MCF 10A (cell line): ENCODE results near the gene AFP. TPM values are rescaled to one million over a fixed set of nuclear protein-coding genes. Genes with fewer than 3 reads are reported as not detected.

ENCODE experiments used
- BruUV-seq: library from RNA; stranded (reverse); fragments of 400-500 nt; replicated peaks from 2 replicates; lab custom pipeline; 2021; lab: Mats Ljungman, UMichigan
- CTCF ChIA-PET: fragments of 300-600 bp; sonication (Branson Sonifier 250); formaldehyde crosslinking; extraction: SDS; loops from one replicate; lab custom pipeline; 2021; ENCODE audit warnings: antibody characterized with exemption, inconsistent platforms; lab: Yijun Ruan, JAX
- POLR2A ChIA-PET: fragments of 300-600, 350-650 bp; sonication (Branson Sonifier 250); formaldehyde crosslinking; extraction: SDS; loops from one replicate; lab custom pipeline; 2020; ENCODE audit warnings: antibody characterized with exemption, inconsistent platforms; lab: Yijun Ruan, JAX
- DNase-seq: peaks from one replicate; pipeline ENCODE4 v3.0.0-alpha.2; 2018; ENCODE audit not compliant: unreplicated experiment
- H3K27ac Mint-ChIP-seq: one replicate; pipeline ENCODE4 v1.8.0; 2022; ENCODE audit warnings: mild to moderate bottlenecking, low read depth, mixed read lengths; ENCODE audit not compliant: unreplicated experiment
- H3K27me3 Mint-ChIP-seq: one replicate; pipeline ENCODE4 v1.8.0; 2022; ENCODE audit warnings: mixed read lengths; ENCODE audit not compliant: insufficient read depth, unreplicated experiment
- H3K36me3 Mint-ChIP-seq: one replicate; pipeline ENCODE4 v1.8.0; 2022; ENCODE audit warnings: mild to moderate bottlenecking, moderate library complexity, mixed read lengths; ENCODE audit not compliant: insufficient read depth, unreplicated experiment
- H3K4me1 Mint-ChIP-seq: one replicate; pipeline ENCODE4 v1.8.0; 2022; ENCODE audit warnings: mixed read lengths; ENCODE audit not compliant: insufficient read depth, unreplicated experiment
- H3K4me3 Mint-ChIP-seq: one replicate; pipeline ENCODE4 v1.8.0; 2022; ENCODE audit warnings: mild to moderate bottlenecking, moderate library complexity, mixed read lengths; ENCODE audit not compliant: unreplicated experiment
- H3K9me3 Mint-ChIP-seq: one replicate; pipeline ENCODE4 v1.8.0; 2022; ENCODE audit warnings: mixed read lengths; ENCODE audit not compliant: unreplicated experiment
- intact Hi-C: fragments of 100-400 bp; cut with micrococcal nuclease; formaldehyde crosslinking; loops from 2 replicates; pipeline ENCODE4 v1.14.1; 2022
- total RNA-seq: library from RNA; stranded (reverse); gene quantifications from 2 replicates; pipeline ENCODE4 v1.2.3, GENCODE V29; 2022
- TF ChIP-seq, protein P1 (sequence below): fragments of 200-600 bp; IDR thresholded peaks from one replicate; pipeline ENCODE4 v1.8.0; 2022; ENCODE audit warnings: antibody characterized with exemption, mild to moderate bottlenecking; ENCODE audit not compliant: unreplicated experiment

The AFP gene
- total RNA-seq, 1 experiment from 2014 or later: not detected

GRCh38 chr4:73458184-73459047 is 22.4 kb downstream of the AFP start:
- peaks cover under 1% of the 10 kb centered on the region for H3K27me3 Mint-ChIP-seq
- H3K4me1 Mint-ChIP-seq: no peaks in the 10 kb centered on the region
- intact Hi-C loops: no loop called here
- no peaks in the 10 kb centered on the region for H3K36me3 Mint-ChIP-seq
- ChIA-PET CTCF (interaction anchor here (1.2 to 3.3 kb wide), 2 partner anchors 12 to 42 kb away, joined by 3 to 22 read pairs; no protein-coding TSS in a partner anchor), POLR2A (interaction anchor here (0.6 to 1.0 kb wide), 4 partner anchors 8 to 69 kb away, joined by 3 to 5 read pairs (median 4); no protein-coding TSS in a partner anchor)
- H3K9me3 Mint-ChIP-seq: no peaks in the 10 kb centered on the region
- TF ChIP-seq, protein P1, sequence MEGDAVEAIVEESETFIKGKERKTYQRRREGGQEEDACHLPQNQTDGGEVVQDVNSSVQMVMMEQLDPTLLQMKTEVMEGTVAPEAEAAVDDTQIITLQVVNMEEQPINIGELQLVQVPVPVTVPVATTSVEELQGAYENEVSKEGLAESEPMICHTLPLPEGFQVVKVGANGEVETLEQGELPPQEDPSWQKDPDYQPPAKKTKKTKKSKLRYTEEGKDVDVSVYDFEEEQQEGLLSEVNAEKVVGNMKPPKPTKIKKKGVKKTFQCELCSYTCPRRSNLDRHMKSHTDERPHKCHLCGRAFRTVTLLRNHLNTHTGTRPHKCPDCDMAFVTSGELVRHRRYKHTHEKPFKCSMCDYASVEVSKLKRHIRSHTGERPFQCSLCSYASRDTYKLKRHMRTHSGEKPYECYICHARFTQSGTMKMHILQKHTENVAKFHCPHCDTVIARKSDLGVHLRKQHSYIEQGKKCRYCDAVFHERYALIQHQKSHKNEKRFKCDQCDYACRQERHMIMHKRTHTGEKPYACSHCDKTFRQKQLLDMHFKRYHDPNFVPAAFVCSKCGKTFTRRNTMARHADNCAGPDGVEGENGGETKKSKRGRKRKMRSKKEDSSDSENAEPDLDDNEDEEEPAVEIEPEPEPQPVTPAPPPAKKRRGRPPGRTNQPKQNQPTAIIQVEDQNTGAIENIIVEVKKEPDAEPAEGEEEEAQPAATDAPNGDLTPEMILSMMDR: no peak
- DNase-seq: no peak
- H3K27ac Mint-ChIP-seq: no peak overlapping the region
- no TSS peak for BruUV-seq
- H3K4me3 Mint-ChIP-seq: no peak overlapping the region

DNA sequence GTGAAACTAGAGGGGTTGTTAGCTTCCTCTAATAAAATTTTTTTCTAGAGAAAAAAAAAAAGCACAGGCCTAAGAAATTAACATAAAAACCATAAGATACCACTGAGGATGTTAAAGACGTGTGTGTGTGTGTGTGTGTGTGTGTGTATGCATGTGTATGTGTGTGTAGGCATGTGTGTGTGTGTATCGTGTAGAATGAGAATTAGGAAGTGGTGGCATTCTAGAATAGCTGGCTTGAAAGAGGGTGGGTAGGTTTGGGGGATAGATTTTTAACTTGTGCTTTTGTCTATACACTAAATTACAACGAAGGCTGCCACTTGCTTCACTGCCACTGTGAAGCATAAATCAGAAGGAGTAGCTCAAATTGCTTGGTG is 23.0 kb downstream of the AFP start:
- H3K36me3 Mint-ChIP-seq: no peaks in the 10 kb centered on the region
- no peak overlapping the region for H3K4me3 Mint-ChIP-seq
- no peak overlapping the region for H3K27ac Mint-ChIP-seq
- no peaks in the 10 kb centered on the region for H3K9me3 Mint-ChIP-seq
- TF ChIP-seq, protein P1: no peak
- no TSS peak for BruUV-seq
- DNase-seq: no peak
- POLR2A ChIA-PET: interaction anchor here (0.6 to 1.0 kb wide), 3 partner anchors 9 to 26 kb away, joined by 3 to 5 read pairs (median 3); no protein-coding TSS in a partner anchor
- peaks cover 6% of the 10 kb centered on the region for H3K27me3 Mint-ChIP-seq
- no peaks in the 10 kb centered on the region for H3K4me1 Mint-ChIP-seq
- intact Hi-C loops: no loop called here
- CTCF ChIA-PET: interaction anchor here (1.2 to 3.3 kb wide), 2 partner anchors 13 to 41 kb away, joined by 3 to 22 read pairs; no protein-coding TSS in a partner anchor

GRCh38 chr4:73460913-73461522 is 25.0 kb downstream of the AFP start:
- H3K4me1 Mint-ChIP-seq: no peaks in the 10 kb centered on the region
- H3K4me3 Mint-ChIP-seq: no peak overlapping the region
- no TSS peak for BruUV-seq
- H3K27ac Mint-ChIP-seq: no peak overlapping the region
- H3K36me3 Mint-ChIP-seq: no peaks in the 10 kb centered on the region
- peaks cover 24% of the 10 kb centered on the region for H3K27me3 Mint-ChIP-seq
- ChIA-PET POLR2A (no interaction called here), CTCF (no interaction called here)
- DNase-seq: no peak
- intact Hi-C loops: no loop called here
- H3K9me3 Mint-ChIP-seq: no peaks in the 10 kb centered on the region
- TF ChIP-seq, protein P1: no peak

DNA sequence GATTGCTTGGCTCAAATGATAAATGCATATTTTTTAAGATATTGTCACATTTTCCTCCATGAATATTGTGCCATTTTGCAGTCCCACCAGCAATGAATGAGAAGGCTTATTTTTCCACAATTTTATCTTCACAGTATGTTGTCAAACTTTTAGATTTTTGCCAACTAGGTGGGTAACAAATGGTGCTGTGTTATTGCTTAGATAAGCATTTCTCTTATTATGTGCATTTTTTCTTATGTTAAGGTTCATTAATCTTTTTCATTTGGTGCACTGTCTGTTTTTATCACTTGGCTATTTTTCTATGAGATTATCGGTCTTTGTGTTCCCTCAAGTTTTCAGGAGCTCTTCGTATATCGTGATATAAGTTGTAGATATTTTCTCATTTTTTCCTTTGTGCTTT is 32.1 kb downstream of the AFP start:
- CTCF ChIA-PET: interaction anchor here (1.2 kb wide), 1 partner anchor 22 kb away, joined by 3 read pairs; no protein-coding TSS in a partner anchor
- intact Hi-C loops: no loop called here
- peaks cover 89% of the 10 kb centered on the region for H3K27me3 Mint-ChIP-seq
- H3K4me3 Mint-ChIP-seq: no peak overlapping the region
- no peak overlapping the region for H3K27ac Mint-ChIP-seq
- DNase-seq: no peak
- POLR2A ChIA-PET: interaction anchor here (0.6 kb wide), 1 partner anchor 9 kb away, joined by 3 read pairs; no protein-coding TSS in a partner anchor
- TF ChIP-seq, protein P1: no peak
- peaks cover 14% of the 10 kb centered on the region for H3K9me3 Mint-ChIP-seq
- BruUV-seq: no TSS peak
- no peaks in the 10 kb centered on the region for H3K36me3 Mint-ChIP-seq
- H3K4me1 Mint-ChIP-seq: no peaks in the 10 kb centered on the region
